AG09319 (cell line): ENCODE data around the gene ATP4B.

Experiments used
- DNase-seq: peaks from one replicate; pipeline ENCODE4 v3.0.0-alpha.2; 2010; ENCODE audit warnings: low read depth; ENCODE audit errors: extremely low read depth
- TF ChIP-seq, protein P1 (sequence below): IDR thresholded peaks from 2 replicates; pipeline ENCODE4 v1.5.1; 2011; ENCODE audit warnings: low read depth, mild to moderate bottlenecking, inconsistent platforms, low read length, moderate library complexity

ATP4B gene

GRCh38 chr13:113657851-113658741 is at the start of gene ATP4B:
TSS of gene ATP4B (minus strand) at chr13:113658198. CDS start at chr13:113658144, 54 bp downstream.
- TF ChIP-seq, protein P1, sequence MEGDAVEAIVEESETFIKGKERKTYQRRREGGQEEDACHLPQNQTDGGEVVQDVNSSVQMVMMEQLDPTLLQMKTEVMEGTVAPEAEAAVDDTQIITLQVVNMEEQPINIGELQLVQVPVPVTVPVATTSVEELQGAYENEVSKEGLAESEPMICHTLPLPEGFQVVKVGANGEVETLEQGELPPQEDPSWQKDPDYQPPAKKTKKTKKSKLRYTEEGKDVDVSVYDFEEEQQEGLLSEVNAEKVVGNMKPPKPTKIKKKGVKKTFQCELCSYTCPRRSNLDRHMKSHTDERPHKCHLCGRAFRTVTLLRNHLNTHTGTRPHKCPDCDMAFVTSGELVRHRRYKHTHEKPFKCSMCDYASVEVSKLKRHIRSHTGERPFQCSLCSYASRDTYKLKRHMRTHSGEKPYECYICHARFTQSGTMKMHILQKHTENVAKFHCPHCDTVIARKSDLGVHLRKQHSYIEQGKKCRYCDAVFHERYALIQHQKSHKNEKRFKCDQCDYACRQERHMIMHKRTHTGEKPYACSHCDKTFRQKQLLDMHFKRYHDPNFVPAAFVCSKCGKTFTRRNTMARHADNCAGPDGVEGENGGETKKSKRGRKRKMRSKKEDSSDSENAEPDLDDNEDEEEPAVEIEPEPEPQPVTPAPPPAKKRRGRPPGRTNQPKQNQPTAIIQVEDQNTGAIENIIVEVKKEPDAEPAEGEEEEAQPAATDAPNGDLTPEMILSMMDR, result no peak
- no peak for DNase-seq

- TF ChIP-seq, protein P1, result no peak
- DNase-seq, result no peak
These were observed 14.1 kb upstream of the ATP4B start for GRCh38 chr13:113672002-113672651.

GRCh38 chr13:113671066-113672001 is 13.3 kb upstream of the ATP4B start:
- no peak for DNase-seq
- TF ChIP-seq, protein P1, result no peak

DNA sequence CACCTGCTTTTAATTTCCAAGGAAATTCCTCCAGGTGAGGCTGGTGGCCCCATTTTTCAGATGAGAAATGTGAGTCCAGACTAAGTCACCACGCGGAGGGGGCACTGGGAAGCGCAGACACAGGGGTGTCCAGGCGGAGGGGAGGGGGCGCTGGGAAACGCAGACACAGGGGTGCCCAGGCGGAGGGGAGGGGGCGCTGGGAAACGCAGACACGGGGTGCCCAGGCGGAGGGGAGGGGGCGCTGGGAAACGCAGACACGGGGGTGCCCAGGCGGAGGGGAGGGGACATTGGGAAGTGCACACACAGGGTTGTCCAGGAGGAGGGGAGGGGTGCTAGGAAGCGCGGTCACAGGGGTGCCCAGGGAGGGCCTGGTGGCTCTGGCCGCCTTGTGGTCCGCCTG is 12.5 kb upstream of the ATP4B start:
- TF ChIP-seq, protein P1, result no peak
- DNase-seq, result no peak

DNA sequence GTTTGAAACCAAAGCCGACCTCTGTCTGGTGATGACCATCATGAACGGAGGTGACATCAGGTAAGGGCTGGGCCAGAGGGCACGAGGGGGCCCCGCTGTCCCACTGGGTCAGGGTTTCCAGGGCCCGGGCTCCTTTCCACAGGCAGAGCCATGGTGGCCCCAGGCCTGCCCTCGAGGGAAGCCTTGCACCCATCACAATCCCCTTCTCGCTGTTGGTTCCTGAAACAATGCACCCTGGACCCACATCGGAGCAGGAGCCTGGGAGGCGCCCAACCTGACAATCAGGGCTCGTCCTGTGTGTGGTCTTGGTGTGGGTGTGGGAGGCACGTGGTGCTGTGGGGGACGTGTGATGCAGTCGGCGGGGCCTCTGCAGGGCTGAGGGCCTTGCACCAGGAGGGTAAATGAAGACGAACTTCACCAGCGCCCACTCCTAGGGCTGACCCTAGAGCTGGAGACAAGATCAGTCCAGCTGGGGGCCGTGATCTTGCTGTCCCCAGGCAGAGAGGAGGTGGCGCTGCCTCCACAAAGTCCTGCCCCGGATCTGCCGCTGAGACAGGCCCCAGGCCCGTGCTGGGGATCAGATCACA is 11.8 kb upstream of the ATP4B start:
- TF ChIP-seq, protein P1, result no peak
- DNase-seq, result no peak

- no peak for DNase-seq
- TF ChIP-seq, protein P1, result no peak
These were observed 11.3 kb upstream of the ATP4B start for GRCh38 chr13:113669231-113669754.
